Neural progenitor cell (in vitro differentiated cells): ENCODE results near the gene FAM193B. TPM values are rescaled to one million over a fixed set of nuclear protein-coding genes. Genes with fewer than 3 reads are reported as not detected.
A peak's percentile ranks its signal among the peaks of the same experiment; 100 is the strongest.

ENCODE experiments used
- DNase-seq: peaks from one replicate; pipeline ENCODE4 v3.0.0-alpha.2; 2016; ENCODE audit warnings: low spot score
- H2AFZ ChIP-seq: fragments of 200-600 bp; sonication (generic); replicated peaks from 2 replicates; pipeline ENCODE4 v1.6.1; 2016; ENCODE audit warnings: antibody characterized with exemption
- H3F3A ChIP-seq: fragments of 200-600 bp; sonication (generic); 2 replicates; pipeline ENCODE4 v1.6.1; 2016; ENCODE audit warnings: antibody characterized with exemption, low read depth
- H3K27ac ChIP-seq: fragments of 200-600 bp; sonication (generic); 2 replicates; pipeline ENCODE4 v1.5.1; 2016; ENCODE audit warnings: mild to moderate bottlenecking
- H3K27me3 ChIP-seq: fragments of 200-600 bp; sonication (generic); 2 replicates; pipeline ENCODE4 v1.6.1; 2016; ENCODE audit warnings: mild to moderate bottlenecking, moderate library complexity
- H3K36me3 ChIP-seq: fragments of 200-600 bp; sonication (generic); 2 replicates; pipeline ENCODE4 v1.5.1; 2016
- H3K4me1 ChIP-seq: fragments of 200-600 bp; sonication (generic); 2 replicates; pipeline ENCODE4 v1.6.1; 2016; ENCODE audit warnings: mixed run types
- H3K4me2 ChIP-seq: fragments of 200-600 bp; sonication (generic); 2 replicates; pipeline ENCODE4 v1.6.1; 2016
- H3K4me3 ChIP-seq: fragments of 200-600 bp; sonication (generic); 2 replicates; pipeline ENCODE4 v1.5.1; 2016
- H3K79me2 ChIP-seq: fragments of 200-600 bp; sonication (generic); 2 replicates; pipeline ENCODE4 v1.6.1; 2016; ENCODE audit warnings: low read depth
- H3K9ac ChIP-seq: fragments of 200-600 bp; sonication (generic); 2 replicates; pipeline ENCODE4 v1.6.1; 2016
- H3K9me3 ChIP-seq: fragments of 200-600 bp; sonication (generic); 2 replicates; pipeline ENCODE4 v1.5.1; 2016; ENCODE audit warnings: low read depth
- H4K20me1 ChIP-seq: fragments of 200-600 bp; sonication (generic); 2 replicates; pipeline ENCODE4 v1.6.1; 2016; ENCODE audit warnings: low read depth
- H3K27ac Mint-ChIP-seq: 3 replicates; pipeline ENCODE4 v1.8.0; 2021; ENCODE audit warnings: mixed read lengths
- H3K27me3 Mint-ChIP-seq: 2 replicates; pipeline ENCODE4 v1.8.0; 2022; ENCODE audit warnings: low read depth, mild to moderate bottlenecking, inconsistent platforms, moderate library complexity, mixed read lengths; ENCODE audit not compliant: insufficient read depth
- H3K36me3 Mint-ChIP-seq: 3 replicates; pipeline ENCODE4 v1.8.0; 2021; ENCODE audit warnings: mixed read lengths
- H3K4me1 Mint-ChIP-seq: 3 replicates; pipeline ENCODE4 v1.8.0; 2021; ENCODE audit warnings: mixed read lengths
- H3K4me3 Mint-ChIP-seq: 3 replicates; pipeline ENCODE4 v1.8.0; 2021; ENCODE audit warnings: mild to moderate bottlenecking, moderate library complexity, mixed read lengths
- H3K9me3 Mint-ChIP-seq: 3 replicates; pipeline ENCODE4 v1.8.0; 2020; ENCODE audit warnings: mixed read lengths
- CTCF ChIP-seq: fragments of 200-600 bp; sonication (generic); IDR thresholded peaks from 2 replicates; pipeline ENCODE4 v1.5.1; 2017; ENCODE audit warnings: antibody characterized with exemption, mild to moderate bottlenecking
- EZH2 ChIP-seq: fragments of 200-600 bp; sonication (generic); IDR thresholded peaks from 2 replicates; pipeline ENCODE4 v1.6.1; 2017; ENCODE audit warnings: antibody characterized with exemption, mild to moderate bottlenecking, moderate library complexity
- EZH2phosphoT487 ChIP-seq: fragments of 200-600 bp; sonication (generic); IDR thresholded peaks from 2 replicates; pipeline ENCODE4 v1.6.1; 2017; ENCODE audit warnings: antibody characterized with exemption
- total RNA-seq: library from RNA; depleted of rRNA; stranded (reverse); fragments of >200 nt; gene quantifications from 2 replicates; pipeline ENCODE4 v1.2.3, GENCODE V29; 2015; ENCODE audit warnings: low replicate concordance

The FAM193B gene
- total RNA-seq, 1 donor from 2014 or later = 42.5 TPM

GRCh38 chr5:177498013-177498787 lies 56.2 kb downstream of the FAM193B start:
- Histone ChIP-seq H3K9ac (no peak overlapping the region), H2AFZ (no peak overlapping the region), H3K4me3 (peak overlapping the region; percentile 57), H4K20me1 (peaks cover 22% of the 10 kb centered on the region), H3K27ac (no peak overlapping the region), H3K36me3 (no peaks in the 10 kb centered on the region), H3F3A (peaks cover 37% of the 10 kb centered on the region), H3K4me2 (peak overlapping the region; percentile 76), H3K4me1 (peaks cover 36% of the 10 kb centered on the region), H3K9me3 (no peaks in the 10 kb centered on the region), H3K27me3 (peaks cover 21% of the 10 kb centered on the region), H3K79me2 (peaks cover 30% of the 10 kb centered on the region)
- Mint-ChIP-seq H3K4me3 (peak overlapping the region; percentile 80), H3K27ac (no peak overlapping the region), H3K36me3 (peaks cover 5% of the 10 kb centered on the region), H3K4me1 (peaks cover 63% of the 10 kb centered on the region), H3K27me3 (peaks cover 19% of the 10 kb centered on the region), H3K9me3 (no peaks in the 10 kb centered on the region)
- TF ChIP-seq CTCF = no peak
- peak; percentile 20 for TF ChIP-seq EZH2phosphoT487
- no peak for TF ChIP-seq EZH2
- peak; percentile 81 for DNase-seq

- Histone ChIP-seq H3K36me3 (no peaks in the 10 kb centered on the region), H3K9me3 (no peaks in the 10 kb centered on the region), H3K4me2 (peak within 1 kb of the TSS; percentile 85), H3K27me3 (peaks cover 21% of the 10 kb centered on the region), H3F3A (peaks cover 45% of the 10 kb centered on the region), H3K79me2 (peaks cover 31% of the 10 kb centered on the region), H3K4me1 (peaks cover 36% of the 10 kb centered on the region), H3K4me3 (peak within 1 kb of the TSS; percentile 57), H2AFZ (no peak within 1 kb of the TSS), H4K20me1 (peaks cover 28% of the 10 kb centered on the region), H3K9ac (peak within 1 kb of the TSS; percentile 24), H3K27ac (peak within 1 kb of the TSS; percentile 81)
- peaks cover 11% of the 10 kb centered on the region for H3K36me3 Mint-ChIP-seq
- H3K27me3 Mint-ChIP-seq = peaks cover 20% of the 10 kb centered on the region
- H3K27ac Mint-ChIP-seq = peak within 1 kb of the TSS; percentile 99
- TF ChIP-seq EZH2 (no peak), CTCF (peak; percentile 6)
- H3K4me3 Mint-ChIP-seq = peak within 1 kb of the TSS; percentile 88
- H3K4me1 Mint-ChIP-seq = peaks cover 65% of the 10 kb centered on the region
- peak; percentile 98 for DNase-seq
- H3K9me3 Mint-ChIP-seq = no peaks in the 10 kb centered on the region
Observed at GRCh38 chr5:177497292-177498012, 56.9 kb downstream of the FAM193B start, which contains the start of gene PDLIM7. TSS of gene PDLIM7 (minus strand) at chr5:177497604. CDS start at chr5:177496512, 1,092 bp downstream.

- Histone ChIP-seq H3K4me1 (peaks cover 36% of the 10 kb centered on the region), H3K27ac (peak overlapping the region; percentile 81), H3K9me3 (no peaks in the 10 kb centered on the region), H3K9ac (peak overlapping the region; percentile 24), H4K20me1 (peaks cover 34% of the 10 kb centered on the region), H3K4me3 (peak overlapping the region; percentile 57), H3F3A (peaks cover 45% of the 10 kb centered on the region), H3K79me2 (peaks cover 31% of the 10 kb centered on the region), H3K4me2 (peak overlapping the region; percentile 85), H3K36me3 (no peaks in the 10 kb centered on the region), H3K27me3 (peaks cover 21% of the 10 kb centered on the region), H2AFZ (no peak overlapping the region)
- peak overlapping the region; percentile 88 for H3K4me3 Mint-ChIP-seq
- DNase-seq = peak; percentile 97
- no peaks in the 10 kb centered on the region for H3K9me3 Mint-ChIP-seq
- H3K4me1 Mint-ChIP-seq = peaks cover 59% of the 10 kb centered on the region
- H3K27ac Mint-ChIP-seq = peak overlapping the region; percentile 99
- TF ChIP-seq CTCF = no peak
- no peak for TF ChIP-seq EZH2phosphoT487
- no peak for TF ChIP-seq EZH2
- peaks cover 20% of the 10 kb centered on the region for H3K27me3 Mint-ChIP-seq
- H3K36me3 Mint-ChIP-seq = peaks cover 11% of the 10 kb centered on the region
Observed at GRCh38 chr5:177496727-177497291, 57.6 kb downstream of the FAM193B start.
